Neural cell (in vitro differentiated cells): Measurements from ENCODE around the gene CKAP5. TPM values are rescaled to one million over a fixed set of nuclear protein-coding genes. Genes with fewer than 3 reads are reported as not detected.

Experiments used
- H2AFZ ChIP-seq: fragments of 200-600, 300-800 bp; sonication (generic), shearing (Covaris generic); 2 replicates; pipeline ENCODE4 v1.6.0; 2014; ENCODE audit warnings: low read depth, mild to moderate bottlenecking, antibody characterized with exemption, low read length, moderate library complexity
- H3F3A ChIP-seq: fragments of 200-600 bp; shearing (Covaris generic); 2 replicates; pipeline ENCODE4 v1.6.1; 2016; ENCODE audit warnings: mild to moderate bottlenecking, moderate library complexity, mixed read lengths, antibody characterized with exemption, low read length; ENCODE audit not compliant: insufficient read depth, poor library complexity, severe bottlenecking
- H3K27ac ChIP-seq: fragments of 200-600, 300-800 bp; sonication (generic), shearing (Covaris generic); 2 replicates; pipeline ENCODE4 v1.5.1; 2014; ENCODE audit warnings: mild to moderate bottlenecking, low read length, moderate library complexity
- H3K27me3 ChIP-seq: fragments of 300-800, 200-600 bp; sonication (generic), shearing (Covaris generic); 2 replicates; pipeline ENCODE4 v1.6.0; 2014; ENCODE audit warnings: mild to moderate bottlenecking, low read depth, low read length, moderate library complexity; ENCODE audit not compliant: insufficient read depth
- H3K36me3 ChIP-seq: fragments of 300-800, 200-600 bp; sonication (generic), shearing (Covaris generic); 2 replicates; pipeline ENCODE4 v1.5.1; 2014; ENCODE audit warnings: mild to moderate bottlenecking, antibody characterized with exemption, low read length, moderate library complexity; ENCODE audit not compliant: insufficient read depth
- H3K4me2 ChIP-seq: fragments of 300-800, 200-600 bp; sonication (generic), shearing (Covaris generic); 2 replicates; pipeline ENCODE4 v1.6.0; 2014; ENCODE audit warnings: mild to moderate bottlenecking, low read length
- H3K4me3 ChIP-seq: fragments of 300-800, 200-600 bp; sonication (generic), shearing (Covaris generic); 2 replicates; pipeline ENCODE4 v1.5.1; 2014; ENCODE audit warnings: mild to moderate bottlenecking, low read length, moderate library complexity
- H3K79me2 ChIP-seq: fragments of 200-600 bp; shearing (Covaris generic); replicated peaks from 2 replicates; pipeline ENCODE4 v1.6.0; 2014; ENCODE audit warnings: mild to moderate bottlenecking, low read length, moderate library complexity; ENCODE audit not compliant: insufficient read depth
- H3K9ac ChIP-seq: fragments of 300-800, 200-600 bp; sonication (generic), shearing (Covaris generic); 2 replicates; pipeline ENCODE4 v1.6.1; 2016; ENCODE audit warnings: mild to moderate bottlenecking, low read length, mixed read lengths
- H3K9me2 ChIP-seq: fragments of 200-600 bp; shearing (Covaris generic); 2 replicates; pipeline ENCODE4 v1.6.1; 2016; ENCODE audit warnings: mild to moderate bottlenecking, low read length, mixed read lengths; ENCODE audit not compliant: insufficient read depth
- H3K9me3 ChIP-seq: fragments of 200-600, 300-800 bp; sonication (generic), shearing (Covaris generic); 2 replicates; pipeline ENCODE4 v1.6.1; 2016; ENCODE audit warnings: mild to moderate bottlenecking, mixed run types, low read length, moderate library complexity, mixed read lengths
- H4K20me1 ChIP-seq: fragments of 200-600 bp; shearing (Covaris generic); 2 replicates; pipeline ENCODE4 v1.6.1; 2016; ENCODE audit warnings: mild to moderate bottlenecking, mixed run types; ENCODE audit not compliant: insufficient read depth
- CTCF ChIP-seq: fragments of 450-650 bp; IDR thresholded peaks from 2 replicates; pipeline ENCODE4 v1.5.1; 2014; ENCODE audit warnings: antibody characterized with exemption, mild to moderate bottlenecking, moderate library complexity; ENCODE audit not compliant: poor library complexity, severe bottlenecking
- EP300 ChIP-seq: fragments of 450-650 bp; conservative IDR thresholded peaks from 2 replicates; pipeline ENCODE4 v1.6.1; 2014; ENCODE audit warnings: antibody characterized with exemption, mild to moderate bottlenecking, moderate library complexity; ENCODE audit not compliant: poor library complexity, severe bottlenecking
- EZH2 ChIP-seq: fragments of 200-600, 300-800 bp; shearing (Covaris generic), sonication (generic); IDR thresholded peaks from 2 replicates; pipeline ENCODE4 v1.6.1; 2014; ENCODE audit warnings: antibody characterized with exemption, low read length, borderline replicate concordance, mild to moderate bottlenecking; ENCODE audit not compliant: insufficient read depth, poor library complexity, severe bottlenecking
- MXI1 ChIP-seq: fragments of 450-650 bp; conservative IDR thresholded peaks from 2 replicates; pipeline ENCODE4 v1.6.1; 2014; ENCODE audit warnings: antibody characterized with exemption, mild to moderate bottlenecking; ENCODE audit not compliant: poor library complexity, severe bottlenecking
- POLR2AphosphoS5 ChIP-seq: IDR thresholded peaks from 2 replicates; pipeline ENCODE4 v1.6.1; 2012
- RAD21 ChIP-seq: fragments of 450-650 bp; conservative IDR thresholded peaks from 2 replicates; pipeline ENCODE4 v1.6.1; 2014; ENCODE audit warnings: antibody characterized with exemption, mild to moderate bottlenecking, moderate library complexity
- REST ChIP-seq: IDR thresholded peaks from 2 replicates; pipeline ENCODE4 v1.6.1; 2012; ENCODE audit warnings: borderline replicate concordance
- SMC3 ChIP-seq: fragments of 450-650 bp; conservative IDR thresholded peaks from 2 replicates; pipeline ENCODE4 v1.6.1; 2014; ENCODE audit warnings: antibody characterized with exemption, mild to moderate bottlenecking, moderate library complexity; ENCODE audit not compliant: poor library complexity
- TAF1 ChIP-seq: IDR thresholded peaks from 2 replicates; pipeline ENCODE4 v1.6.1; 2012; ENCODE audit warnings: low read depth
- polyA plus RNA-seq: library from polyadenylated mRNA; depleted of rRNA; stranded (reverse); fragments of >200 nt; gene quantifications from 2 replicates; pipeline ENCODE4 v1.2.3, GENCODE V29; 2014

Gene CKAP5
- polyA plus RNA-seq, 1 donor from 2014 or later = 90.3 TPM

GRCh38 chr11:46836870-46837269 is 9.2 kb downstream of the CKAP5 start:
- Histone ChIP-seq H3K4me3 (no peak overlapping the region), H3K9ac (no peak overlapping the region), H4K20me1 (no peaks in the 10 kb centered on the region), H3K79me2 (peaks cover 88% of the 10 kb centered on the region), H3F3A (no peaks in the 10 kb centered on the region), H3K36me3 (no peaks in the 10 kb centered on the region), H3K27ac (no peak overlapping the region), H3K9me2 (no peaks in the 10 kb centered on the region), H3K4me2 (no peak overlapping the region), H3K9me3 (no peaks in the 10 kb centered on the region), H2AFZ (no peak overlapping the region), H3K27me3 (no peaks in the 10 kb centered on the region)
- TF ChIP-seq POLR2AphosphoS5 = no peak

GRCh38 chr11:46836431-46836830 is 9.6 kb downstream of the CKAP5 start:
- peaks cover 87% of the 10 kb centered on the region for H3K79me2 ChIP-seq
- H3F3A ChIP-seq = no peaks in the 10 kb centered on the region
- no peak overlapping the region for H3K4me2 ChIP-seq
- no peak overlapping the region for H2AFZ ChIP-seq
- H3K9me3 ChIP-seq = no peaks in the 10 kb centered on the region
- H3K36me3 ChIP-seq = no peaks in the 10 kb centered on the region
- H3K27ac ChIP-seq = no peak overlapping the region
- no peak overlapping the region for H3K4me3 ChIP-seq
- no peaks in the 10 kb centered on the region for H3K9me2 ChIP-seq
- TF ChIP-seq EP300 (no peak), TAF1 (no peak), MXI1 (no peak), REST (no peak), RAD21 (no peak), POLR2AphosphoS5 (no peak), EZH2 (no peak), CTCF (no peak), SMC3 (no peak)
- no peaks in the 10 kb centered on the region for H4K20me1 ChIP-seq
- no peaks in the 10 kb centered on the region for H3K27me3 ChIP-seq
- no peak overlapping the region for H3K9ac ChIP-seq

- H3K9me2 ChIP-seq = no peaks in the 10 kb centered on the region
- H3K27ac ChIP-seq = no peak overlapping the region
- no peak overlapping the region for H3K4me2 ChIP-seq
- H4K20me1 ChIP-seq = no peaks in the 10 kb centered on the region
- no peak overlapping the region for H3K4me3 ChIP-seq
- H3K27me3 ChIP-seq = no peaks in the 10 kb centered on the region
- no peak overlapping the region for H2AFZ ChIP-seq
- TF ChIP-seq TAF1 (no peak), EZH2 (no peak)
- H3K36me3 ChIP-seq = no peaks in the 10 kb centered on the region
- H3F3A ChIP-seq = no peaks in the 10 kb centered on the region
- no peaks in the 10 kb centered on the region for H3K9me3 ChIP-seq
- H3K79me2 ChIP-seq = peaks cover 86% of the 10 kb centered on the region
- H3K9ac ChIP-seq = no peak overlapping the region
These were observed 10.2 kb downstream of the CKAP5 start for GRCh38 chr11:46835897-46836296.
